Hair follicular keratinocyte (primary cell): ENCODE measurements around the gene CDRT15L2. TPM values are rescaled to one million over a fixed set of nuclear protein-coding genes. Genes with fewer than 3 reads are reported as not detected.

ENCODE experiments used
- total RNA-seq: library from RNA; depleted of rRNA; stranded (reverse); fragments of >200 nt; gene quantifications from 2 replicates; pipeline ENCODE4 v1.2.3, GENCODE V29; 2015

Gene CDRT15L2
- total RNA-seq, result not detected in 2 replicates

GRCh38 chr17:20579424-20579823 lies at the start of gene CDRT15L2:
CDRT15L2 (plus strand) TSS chr17:20579724; CDS start chr17:20579744, 20 bp downstream.

Other genes with a start within 250 kb of the CDRT15L2 start
- gene LGALS9B, start 112.2 kb upstream of the CDRT15L2 start, total RNA-seq, result 0.78 and 3.1 TPM in 2 replicates